ENCODE results near the gene TRIM22.

- TF ChIP-seq SP1 (IDR thresholded peaks at IDR 0.05; ENCODE audit: low read depth) (peak; percentile 84), POLR2A (IDR thresholded peaks at IDR 0.05; ENCODE audit: borderline replicate concordance, extremely low read depth, insufficient read depth, insufficient read length) (no peak), REST (IDR thresholded peaks at IDR 0.05; ENCODE audit: low read depth) (no peak), TCF7L2 (IDR thresholded peaks at IDR 0.05; ENCODE audit: borderline replicate concordance, extremely low read depth, insufficient read depth, insufficient read length) (no peak), CTCF (IDR thresholded peaks at IDR 0.05 in 2 of 3, conservative IDR thresholded peaks at IDR 0.05 in 1 of 3; ENCODE audit: borderline replicate concordance in 1 of 3, insufficient read depth in 1 of 3, low read depth in 2 of 3, low read length in 2 of 3) (peak; percentile 60 to 66 (median 61); a peak in 5 of 6 replicates), EZH2 (IDR thresholded peaks at IDR 0.05) (no peak), POLR2AphosphoS5 (IDR thresholded peaks at IDR 0.05; ENCODE audit: low read depth, low read length) (peak; percentile 86), RAD21 (IDR thresholded peaks at IDR 0.05; ENCODE audit: low read depth) (peak; percentile 59), ZFX (IDR thresholded peaks at IDR 0.05) (no peak)
These were observed 4.8 kb upstream of the TRIM22 start, which contains the start of gene TRIM5 for GRCh38 chr11:5684646-5685362.

Data from HCT116 (cell line).